HuH-7.5 (cell line): ENCODE measurements around the gene PCMTD2.
"Not testable (repeated sequence)": the region's sequence is repeated elsewhere in the genome, so short reads cannot be mapped to it uniquely, and the experiment has no call there.

Source experiments
- DNase-seq: peaks from one replicate; pipeline ENCODE4 v3.0.0; 2011; ENCODE audit warnings: low spot score

Gene PCMTD2

GRCh38 chr20:64224351-64225170 lies 31.0 kb upstream of the PCMTD2 start:
- no peak for DNase-seq

- no peak for DNase-seq
Observed at GRCh38 chr20:64225171-64225595, 30.4 kb upstream of the PCMTD2 start.

GRCh38 chr20:64225828-64226598 lies 29.5 kb upstream of the PCMTD2 start:
- no peak for DNase-seq

GRCh38 chr20:64226686-64227580 lies 28.6 kb upstream of the PCMTD2 start:
- DNase-seq = no peak

- no peak for DNase-seq
Observed at GRCh38 chr20:64228086-64228653, 27.4 kb upstream of the PCMTD2 start.

GRCh38 chr20:64228751-64229506 lies 26.6 kb upstream of the PCMTD2 start:
- DNase-seq = no peak

GRCh38 chr20:64229507-64230061 lies 26.0 kb upstream of the PCMTD2 start:
- DNase-seq = no peak

- no peak for DNase-seq
Observed at GRCh38 chr20:64230461-64231145, 24.9 kb upstream of the PCMTD2 start.

GRCh38 chr20:64231621-64232550 lies 23.7 kb upstream of the PCMTD2 start:
- DNase-seq = no peak

- DNase-seq = no peak
Observed at GRCh38 chr20:64232794-64233193, 22.8 kb upstream of the PCMTD2 start.

- no peak for DNase-seq
Observed at GRCh38 chr20:64233725-64234124, 21.8 kb upstream of the PCMTD2 start.

GRCh38 chr20:64234291-64234791 lies 21.2 kb upstream of the PCMTD2 start:
- DNase-seq = no peak

GRCh38 chr20:64234921-64235565 lies 20.5 kb upstream of the PCMTD2 start:
- not testable (repeated sequence) for DNase-seq

- DNase-seq = no peak
Observed at GRCh38 chr20:64236137-64237088, 19.1 kb upstream of the PCMTD2 start.

GRCh38 chr20:64237316-64237715 lies 18.2 kb upstream of the PCMTD2 start:
- no peak for DNase-seq

GRCh38 chr20:64238115-64238825 lies 17.3 kb upstream of the PCMTD2 start:
- DNase-seq = peak; percentile 73
